Loucy (cell line): ENCODE data around the gene SNX21.

ENCODE experiments used
- EZH2phosphoT487 ChIP-seq: fragments of 200-600 bp; IDR thresholded peaks from 2 replicates; pipeline ENCODE4 v1.6.1; 2018; ENCODE audit warnings: antibody characterized with exemption, mild to moderate bottlenecking, moderate library complexity, borderline replicate concordance
- TF ChIP-seq, protein P1 (sequence below): fragments of 200-600 bp; sonication (generic); conservative IDR thresholded peaks from 2 replicates; pipeline ENCODE4 v1.5.1; 2014; ENCODE audit warnings: mild to moderate bottlenecking, antibody characterized with exemption, low read length

DNA sequence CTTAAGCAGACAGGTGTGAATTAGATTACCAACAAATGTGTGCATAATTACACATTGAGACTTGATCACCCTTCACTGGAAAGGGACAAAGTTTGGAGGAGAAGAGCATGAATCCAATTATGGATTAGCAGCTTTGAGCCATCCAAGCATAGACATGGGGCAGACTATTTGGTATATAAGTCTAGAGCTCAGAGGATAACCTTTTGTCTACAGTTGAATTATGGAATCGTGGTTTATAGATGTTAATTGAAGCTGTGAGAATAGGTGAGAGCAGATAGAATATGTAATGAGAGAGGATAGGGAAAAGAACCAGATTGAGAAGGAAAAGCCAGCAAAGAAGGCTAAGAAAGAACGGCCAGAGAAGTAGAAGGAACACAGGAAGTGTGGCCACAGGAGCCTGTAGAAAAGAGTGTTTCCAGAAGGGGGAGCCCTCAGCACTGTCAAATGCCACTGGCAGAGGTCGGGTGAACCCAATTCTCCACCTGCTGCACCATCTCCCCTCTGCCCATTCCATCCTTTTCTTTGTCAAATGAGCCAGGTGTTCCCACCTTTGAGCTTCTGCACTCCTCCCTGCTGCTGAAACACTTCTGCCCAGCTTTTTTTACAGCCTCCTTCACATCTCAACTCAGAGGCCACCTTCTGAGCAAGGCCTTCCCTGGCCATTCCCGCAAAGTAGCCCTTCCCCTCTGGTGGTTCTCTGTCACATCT lies 34.5 kb upstream of the SNX21 start:
- TF ChIP-seq, protein P1, sequence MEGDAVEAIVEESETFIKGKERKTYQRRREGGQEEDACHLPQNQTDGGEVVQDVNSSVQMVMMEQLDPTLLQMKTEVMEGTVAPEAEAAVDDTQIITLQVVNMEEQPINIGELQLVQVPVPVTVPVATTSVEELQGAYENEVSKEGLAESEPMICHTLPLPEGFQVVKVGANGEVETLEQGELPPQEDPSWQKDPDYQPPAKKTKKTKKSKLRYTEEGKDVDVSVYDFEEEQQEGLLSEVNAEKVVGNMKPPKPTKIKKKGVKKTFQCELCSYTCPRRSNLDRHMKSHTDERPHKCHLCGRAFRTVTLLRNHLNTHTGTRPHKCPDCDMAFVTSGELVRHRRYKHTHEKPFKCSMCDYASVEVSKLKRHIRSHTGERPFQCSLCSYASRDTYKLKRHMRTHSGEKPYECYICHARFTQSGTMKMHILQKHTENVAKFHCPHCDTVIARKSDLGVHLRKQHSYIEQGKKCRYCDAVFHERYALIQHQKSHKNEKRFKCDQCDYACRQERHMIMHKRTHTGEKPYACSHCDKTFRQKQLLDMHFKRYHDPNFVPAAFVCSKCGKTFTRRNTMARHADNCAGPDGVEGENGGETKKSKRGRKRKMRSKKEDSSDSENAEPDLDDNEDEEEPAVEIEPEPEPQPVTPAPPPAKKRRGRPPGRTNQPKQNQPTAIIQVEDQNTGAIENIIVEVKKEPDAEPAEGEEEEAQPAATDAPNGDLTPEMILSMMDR, result peak; percentile 78
- TF ChIP-seq EZH2phosphoT487, result no peak
